Endodermal cell (in vitro differentiated cells): ENCODE measurements around the gene LOX. TPM values are rescaled to one million over a fixed set of nuclear protein-coding genes. Genes with fewer than 3 reads are reported as not detected.

Experiments used
- DNase-seq: peaks from one replicate; pipeline ENCODE4 v3.0.0-alpha.2; 2017
- H3K27ac ChIP-seq: 2 replicates; pipeline ENCODE4 v1.5.1; 2013; ENCODE audit warnings: mild to moderate bottlenecking, low read depth, low read length, moderate library complexity
- H3K27me3 ChIP-seq: 2 replicates; pipeline ENCODE4 v1.6.1; 2013; ENCODE audit warnings: mild to moderate bottlenecking, low read length, moderate library complexity; ENCODE audit not compliant: insufficient read depth, control insufficient read depth, poor library complexity, severe bottlenecking
- H3K36me3 ChIP-seq: 2 replicates; pipeline ENCODE4 v1.7.0; 2013; ENCODE audit warnings: mild to moderate bottlenecking, low read length, moderate library complexity; ENCODE audit not compliant: control insufficient read depth, insufficient read depth
- H3K4me1 ChIP-seq: one replicate; pipeline ENCODE4 v1.7.0; 2013; ENCODE audit warnings: low read length; ENCODE audit not compliant: control insufficient read depth, insufficient read depth
- H3K4me3 ChIP-seq: 2 replicates; pipeline ENCODE4 v1.5.1; 2013; ENCODE audit warnings: mild to moderate bottlenecking, low read length, moderate library complexity
- H3K9ac ChIP-seq: 2 replicates; pipeline ENCODE4 v1.6.1; 2013; ENCODE audit warnings: mild to moderate bottlenecking, low read length, moderate library complexity; ENCODE audit not compliant: poor library complexity, severe bottlenecking; ENCODE audit errors: extremely low read depth
- H3K9me3 ChIP-seq: 2 replicates; pipeline ENCODE4 v1.6.1; 2013; ENCODE audit warnings: mild to moderate bottlenecking, low read length, moderate library complexity; ENCODE audit not compliant: control insufficient read depth
- H3K27ac Mint-ChIP-seq: 2 replicates; pipeline ENCODE4 v1.8.0; 2020; ENCODE audit warnings: mixed read lengths
- H3K27me3 Mint-ChIP-seq: 2 replicates; pipeline ENCODE4 v1.8.0; 2021; ENCODE audit warnings: mild to moderate bottlenecking, mixed read lengths; ENCODE audit not compliant: insufficient read depth
- H3K36me3 Mint-ChIP-seq: 2 replicates; pipeline ENCODE4 v1.8.0; 2020; ENCODE audit warnings: low read depth, mixed read lengths
- H3K4me1 Mint-ChIP-seq: 2 replicates; pipeline ENCODE4 v1.8.0; 2020; ENCODE audit warnings: mixed read lengths
- H3K4me3 Mint-ChIP-seq: 2 replicates; pipeline ENCODE4 v1.8.0; 2020; ENCODE audit warnings: mild to moderate bottlenecking, moderate library complexity, mixed read lengths
- H3K9me3 Mint-ChIP-seq: 2 replicates; pipeline ENCODE4 v1.8.0; 2020; ENCODE audit warnings: mild to moderate bottlenecking, mixed read lengths
- WGBS, 2 experiments: methylation state at CpG; one replicate each; pipeline versions ENCODE4 v1.1.5 to v1.1.7; 2013; ENCODE audit warnings: missing lambda C conversion rate in 2 of 2, mixed read lengths in 1 of 2; ENCODE audit not compliant: insufficient coverage in 1 of 2, insufficient read length in 1 of 2; 5-methylcytosine and 5-hydroxymethylcytosine counted together
- total RNA-seq, 2 donors: library from RNA; stranded (reverse); fragmentation: NEBNext Ultra II Directional in 1 of 2; extraction: Animal tissue kit (Norgen Biotek cat#: 25700) in 1 of 2; gene quantifications; 2 replicates in 1 of 2; 3 replicates in 1 of 2; pipeline ENCODE4 v1.2.1, GENCODE V29; 2021
- TF ChIP-seq, protein P1 (sequence below): fragments of 200-600 bp; sonication (generic); conservative IDR thresholded peaks from 2 replicates; pipeline ENCODE4 v1.5.0; 2021; ENCODE audit warnings: antibody characterized with exemption, mild to moderate bottlenecking

Gene LOX
- total RNA-seq, 2 donors from 2014 or later: 16.4 to 16.5 TPM

DNA sequence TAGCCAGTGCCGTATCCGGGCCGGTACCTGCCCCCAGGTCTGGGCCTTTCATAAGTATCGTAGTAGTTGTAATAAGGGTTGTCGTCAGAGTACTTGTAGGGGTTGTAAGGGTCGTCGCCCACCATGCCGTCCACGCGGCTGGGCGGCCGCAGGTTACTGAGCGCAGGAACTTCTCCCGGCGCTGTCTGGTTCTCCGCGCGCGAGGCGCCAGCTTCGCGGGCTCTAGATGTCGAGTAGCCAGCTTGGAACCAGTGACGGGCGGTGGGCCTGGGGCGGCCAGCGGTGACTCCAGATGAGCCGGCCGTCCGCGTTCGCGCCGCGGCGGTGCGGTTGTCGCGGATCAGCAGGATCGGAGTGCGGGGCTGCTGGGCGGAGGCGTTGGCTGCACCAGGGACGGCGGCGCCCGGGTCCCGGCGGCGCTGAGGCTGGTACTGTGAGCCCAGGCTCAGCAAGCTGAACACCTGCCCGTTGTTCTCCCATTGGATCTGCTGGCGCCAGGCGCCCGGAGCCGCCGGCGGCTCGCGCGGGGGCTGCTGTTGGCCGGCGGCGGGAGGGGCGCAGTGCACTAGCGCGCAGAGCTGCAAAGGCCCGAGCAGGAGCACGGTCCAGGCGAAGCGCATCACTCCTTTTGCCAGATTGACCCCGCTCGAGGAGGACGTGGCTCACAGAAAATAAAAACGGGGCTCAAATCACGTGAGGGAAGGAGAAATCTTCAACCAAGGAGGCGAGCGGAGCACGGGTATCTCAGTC lies 518 bp downstream of the LOX start:
- peaks cover 12% of the 10 kb centered on the region for H3K4me1 ChIP-seq
- 1 to 3% methylated on average over 21 to 78 of the region's 78 CpGs for WGBS, 2 experiments
- H3K27me3 ChIP-seq: peaks cover 31% of the 10 kb centered on the region
- peak overlapping the region; percentile 42 for H3K9ac ChIP-seq
- Mint-ChIP-seq H3K27ac (peak overlapping the region; percentile 76), H3K4me3 (peak overlapping the region; percentile 81), H3K4me1 (peaks cover 39% of the 10 kb centered on the region), H3K36me3 (peaks cover 12% of the 10 kb centered on the region), H3K9me3 (no peaks in the 10 kb centered on the region), H3K27me3 (peaks cover 28% of the 10 kb centered on the region)
- peak; percentile 84 for DNase-seq
- TF ChIP-seq, protein P1, sequence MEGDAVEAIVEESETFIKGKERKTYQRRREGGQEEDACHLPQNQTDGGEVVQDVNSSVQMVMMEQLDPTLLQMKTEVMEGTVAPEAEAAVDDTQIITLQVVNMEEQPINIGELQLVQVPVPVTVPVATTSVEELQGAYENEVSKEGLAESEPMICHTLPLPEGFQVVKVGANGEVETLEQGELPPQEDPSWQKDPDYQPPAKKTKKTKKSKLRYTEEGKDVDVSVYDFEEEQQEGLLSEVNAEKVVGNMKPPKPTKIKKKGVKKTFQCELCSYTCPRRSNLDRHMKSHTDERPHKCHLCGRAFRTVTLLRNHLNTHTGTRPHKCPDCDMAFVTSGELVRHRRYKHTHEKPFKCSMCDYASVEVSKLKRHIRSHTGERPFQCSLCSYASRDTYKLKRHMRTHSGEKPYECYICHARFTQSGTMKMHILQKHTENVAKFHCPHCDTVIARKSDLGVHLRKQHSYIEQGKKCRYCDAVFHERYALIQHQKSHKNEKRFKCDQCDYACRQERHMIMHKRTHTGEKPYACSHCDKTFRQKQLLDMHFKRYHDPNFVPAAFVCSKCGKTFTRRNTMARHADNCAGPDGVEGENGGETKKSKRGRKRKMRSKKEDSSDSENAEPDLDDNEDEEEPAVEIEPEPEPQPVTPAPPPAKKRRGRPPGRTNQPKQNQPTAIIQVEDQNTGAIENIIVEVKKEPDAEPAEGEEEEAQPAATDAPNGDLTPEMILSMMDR: no peak
- H3K4me3 ChIP-seq: peak overlapping the region; percentile 83
- H3K27ac ChIP-seq: no peak overlapping the region
- no peaks in the 10 kb centered on the region for H3K9me3 ChIP-seq
- H3K36me3 ChIP-seq: peaks cover 9% of the 10 kb centered on the region

DNA sequence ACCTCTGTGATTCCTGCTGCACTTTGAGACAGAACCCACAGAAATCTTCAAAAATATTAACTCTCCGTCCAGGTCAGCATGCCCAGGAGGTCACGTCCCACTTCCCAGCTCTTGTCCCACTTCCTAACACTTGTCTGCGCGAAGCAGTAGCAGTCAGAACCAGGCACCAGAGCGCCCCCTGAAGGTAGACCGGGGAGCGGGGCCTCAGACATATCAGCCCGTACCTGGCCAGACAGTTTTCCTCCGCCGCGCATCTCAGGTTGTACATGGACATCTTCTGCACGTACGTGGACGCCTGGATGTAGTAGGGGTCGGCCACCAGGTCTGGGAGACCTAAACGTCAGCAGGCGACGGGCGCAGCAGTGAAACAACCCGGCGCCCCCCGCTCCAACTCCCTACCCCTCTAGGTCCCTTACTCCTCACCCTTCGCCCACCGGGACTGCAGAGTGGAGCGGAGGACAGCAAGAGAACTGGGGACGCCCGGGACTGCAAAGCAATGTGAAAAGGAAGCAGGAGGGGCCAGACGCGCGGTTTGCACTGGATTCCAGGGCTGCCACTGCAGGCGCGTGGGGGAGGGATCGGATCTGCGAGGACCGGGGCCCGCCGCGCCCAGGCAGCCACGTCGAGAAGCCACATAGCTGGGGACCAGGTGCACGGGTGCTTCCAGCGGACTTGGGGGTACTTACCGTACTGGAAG lies 1.2 kb downstream of the LOX start:
- Histone ChIP-seq H3K27ac (no peak overlapping the region), H3K9ac (no peak overlapping the region), H3K27me3 (peaks cover 31% of the 10 kb centered on the region), H3K9me3 (no peaks in the 10 kb centered on the region), H3K36me3 (peaks cover 9% of the 10 kb centered on the region), H3K4me3 (peak overlapping the region; percentile 83), H3K4me1 (peaks cover 12% of the 10 kb centered on the region)
- Mint-ChIP-seq H3K4me3 (peak overlapping the region; percentile 81), H3K4me1 (peaks cover 33% of the 10 kb centered on the region), H3K27me3 (peaks cover 28% of the 10 kb centered on the region), H3K36me3 (peaks cover 12% of the 10 kb centered on the region), H3K27ac (peak overlapping the region; percentile 39), H3K9me3 (no peaks in the 10 kb centered on the region)
- WGBS, 2 experiments: 3% methylated on average over 15 to 43 of the region's 43 CpGs
- TF ChIP-seq, protein P1: peak; percentile 97
- DNase-seq: peak; percentile 97

DNA sequence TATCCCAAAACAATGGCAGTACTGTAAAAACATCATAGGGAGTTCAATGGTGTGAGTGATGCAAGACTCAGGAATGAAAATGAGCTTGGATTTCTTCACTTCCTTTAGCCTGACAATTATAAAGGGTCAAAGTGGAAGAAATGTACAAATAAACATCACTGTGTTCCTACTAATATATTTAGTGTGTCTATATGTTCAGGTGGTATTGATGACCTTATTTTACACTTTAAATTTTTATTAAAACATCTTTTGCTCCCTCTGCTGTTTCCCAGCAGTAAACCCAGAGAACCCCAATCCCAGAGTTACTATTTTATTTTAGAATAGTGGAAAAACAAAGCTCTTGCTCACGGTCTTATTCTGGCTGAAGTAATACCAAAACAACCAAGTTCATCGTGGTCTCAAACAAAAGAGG lies 2.0 kb downstream of the LOX start:
- DNase-seq: no peak
- peaks cover 28% of the 10 kb centered on the region for H3K27me3 Mint-ChIP-seq
- Histone ChIP-seq H3K9me3 (no peaks in the 10 kb centered on the region), H3K9ac (no peak overlapping the region), H3K36me3 (peaks cover 9% of the 10 kb centered on the region), H3K27ac (no peak overlapping the region), H3K4me3 (peak overlapping the region; percentile 83), H3K27me3 (peaks cover 31% of the 10 kb centered on the region), H3K4me1 (peaks cover 9% of the 10 kb centered on the region)
- H3K4me3 Mint-ChIP-seq: peak overlapping the region; percentile 81
- 90 to 94% methylated on average over 2 of the region's 2 CpGs for WGBS, 2 experiments
- TF ChIP-seq, protein P1: no peak
- peaks cover 12% of the 10 kb centered on the region for H3K36me3 Mint-ChIP-seq
- no peak overlapping the region for H3K27ac Mint-ChIP-seq
- H3K4me1 Mint-ChIP-seq: peaks cover 28% of the 10 kb centered on the region
- no peaks in the 10 kb centered on the region for H3K9me3 Mint-ChIP-seq
